GM12892 (cell line): Measurements from ENCODE around the gene CNTNAP2.

Source experiments
- POLR2A ChIP-seq: IDR thresholded peaks from 2 replicates; pipeline ENCODE4 v1.6.1; 2011; ENCODE audit warnings: low read depth, low read length, control low read depth
- POLR2AphosphoS5 ChIP-seq: IDR thresholded peaks from 2 replicates; pipeline ENCODE4 v1.6.1; 2011; ENCODE audit warnings: low read depth, low read length, control low read depth

DNA sequence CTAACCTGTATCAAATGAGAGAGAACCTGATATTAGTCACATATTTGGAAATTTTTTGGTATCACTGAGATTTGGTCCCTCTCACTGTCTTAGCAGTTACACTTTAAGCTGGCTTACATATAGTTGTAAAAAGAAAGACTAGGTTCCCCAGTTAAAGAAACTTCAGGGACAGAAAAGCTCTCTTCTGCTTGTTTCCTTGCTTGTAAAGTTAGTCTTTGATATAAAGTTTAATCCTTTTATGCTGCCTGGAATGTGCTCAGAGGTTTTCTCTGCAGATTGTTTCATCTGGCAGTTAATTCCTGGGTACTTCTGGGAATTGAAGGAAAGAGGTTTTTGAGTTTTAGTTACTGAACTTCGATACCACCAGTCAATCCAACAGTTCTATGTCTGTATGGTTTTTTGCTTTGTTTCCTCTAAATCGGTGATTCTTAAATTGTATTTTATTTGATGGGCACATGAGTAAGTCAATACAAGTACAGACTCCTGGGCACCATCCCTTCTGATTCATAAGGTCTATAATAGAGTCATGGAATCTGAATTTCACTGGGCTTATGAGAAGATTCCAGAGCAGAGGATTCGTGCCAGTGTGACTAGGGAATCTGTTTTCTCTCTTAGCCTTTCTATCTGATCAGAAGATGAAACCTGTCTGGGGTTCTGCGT is 1393.1 kb downstream of the CNTNAP2 start:
- no peak for TF ChIP-seq POLR2A
- no peak for TF ChIP-seq POLR2AphosphoS5
